MM.1S (cell line): ENCODE data around the gene ACIN1.

Source experiments
- DNase-seq: peaks from one replicate; pipeline ENCODE4 v3.0.0-alpha.2; 2015
- H2AFZ ChIP-seq: fragments of 300-600 bp; sonication (generic); 2 replicates; pipeline ENCODE4 v1.6.0; 2016; ENCODE audit warnings: antibody characterized with exemption, low read length
- H3F3A ChIP-seq: fragments of 300-600 bp; sonication (generic); 2 replicates; pipeline ENCODE4 v1.6.1; 2016; ENCODE audit warnings: mild to moderate bottlenecking, antibody characterized with exemption, low read length, moderate library complexity, mixed read lengths; ENCODE audit not compliant: insufficient read depth
- H3K27ac ChIP-seq: fragments of 300-600 bp; sonication (generic); 2 replicates; pipeline ENCODE4 v1.5.1; 2016; ENCODE audit warnings: mild to moderate bottlenecking, low read length
- H3K27me3 ChIP-seq: fragments of 300-600 bp; sonication (generic); replicated peaks from 2 replicates; pipeline ENCODE4 v1.6.0; 2016; ENCODE audit warnings: low read length; ENCODE audit not compliant: insufficient read depth
- H3K36me3 ChIP-seq: fragments of 300-600 bp; sonication (generic); replicated peaks from 2 replicates; pipeline ENCODE4 v1.6.1; 2016; ENCODE audit warnings: mild to moderate bottlenecking, low read length, mixed read lengths; ENCODE audit not compliant: insufficient read depth
- H3K4me1 ChIP-seq: fragments of 300-600 bp; sonication (generic); 2 replicates; pipeline ENCODE4 v1.6.1; 2016; ENCODE audit warnings: low read length, mixed read lengths
- H3K4me2 ChIP-seq: fragments of 300-600 bp; sonication (generic); 2 replicates; pipeline ENCODE4 v1.6.0; 2016; ENCODE audit warnings: low read depth, low read length
- H3K4me3 ChIP-seq: fragments of 300-600 bp; sonication (generic); 2 replicates; pipeline ENCODE4 v1.5.1; 2016; ENCODE audit warnings: low read length, mixed read lengths
- H3K79me2 ChIP-seq: fragments of 300-600 bp; sonication (generic); 2 replicates; pipeline ENCODE4 v1.6.1; 2016; ENCODE audit warnings: mixed run types, low read length, mixed read lengths
- H3K9ac ChIP-seq: fragments of 300-600 bp; sonication (generic); 2 replicates; pipeline ENCODE4 v1.6.1; 2016; ENCODE audit warnings: low read length, mixed read lengths
- H3K9me2 ChIP-seq: fragments of 300-600 bp; sonication (generic); replicated peaks from 2 replicates; pipeline ENCODE4 v1.6.1; 2016; ENCODE audit warnings: mild to moderate bottlenecking, low read length, mixed read lengths; ENCODE audit not compliant: insufficient read depth
- H3K9me3 ChIP-seq: fragments of 300-600 bp; sonication (generic); replicated peaks from 2 replicates; pipeline ENCODE4 v1.6.1; 2016; ENCODE audit warnings: mild to moderate bottlenecking, low read length, mixed read lengths; ENCODE audit not compliant: insufficient read depth
- H4K20me1 ChIP-seq: fragments of 300-600 bp; sonication (generic); 2 replicates; pipeline ENCODE4 v1.6.1; 2016; ENCODE audit warnings: mild to moderate bottlenecking, low read length, moderate library complexity, mixed read lengths; ENCODE audit not compliant: insufficient read depth
- CTCF ChIP-seq: fragments of 300-600 bp; sonication (generic); IDR thresholded peaks from 2 replicates; pipeline ENCODE4 v1.5.1; 2016; ENCODE audit warnings: antibody characterized with exemption, low read length, mixed read lengths
- EZH2 ChIP-seq: fragments of 300-600 bp; sonication (generic); optimal IDR thresholded peaks from 2 replicates; pipeline ENCODE3; 2017; ENCODE audit warnings: low read depth, mild to moderate bottlenecking, antibody characterized with exemption, low read length, mixed read lengths
- EZH2phosphoT487 ChIP-seq: fragments of 300-600 bp; sonication (generic); IDR thresholded peaks from 2 replicates; pipeline ENCODE4 v1.6.1; 2018; ENCODE audit warnings: antibody characterized with exemption, low read length

The ACIN1 gene

GRCh38 chr14:23124337-23124954 is 29.5 kb upstream of the ACIN1 start:
- Histone ChIP-seq H2AFZ (no peak overlapping the region), H3K4me3 (no peak overlapping the region), H3K4me2 (no peak overlapping the region), H3K4me1 (peaks cover 11% of the 10 kb centered on the region), H3K27ac (no peak overlapping the region), H3F3A (peaks cover 5% of the 10 kb centered on the region; the same call in 1 of the 2 replicates), H3K9me3 (no peaks in the 10 kb centered on the region), H3K9me2 (no peaks in the 10 kb centered on the region), H3K9ac (no peak overlapping the region), H4K20me1 (no peaks in the 10 kb centered on the region), H3K36me3 (no peaks in the 10 kb centered on the region), H3K27me3 (no peaks in the 10 kb centered on the region), H3K79me2 (no peaks in the 10 kb centered on the region)
- TF ChIP-seq CTCF (no peak), EZH2phosphoT487 (no peak), EZH2 (no peak)
- DNase-seq = no peak

- no peaks in the 10 kb centered on the region for H3K9me2 ChIP-seq
- no peak overlapping the region for H3K4me2 ChIP-seq
- H3K9ac ChIP-seq = no peak overlapping the region
- H3K4me3 ChIP-seq = no peak overlapping the region
- peaks cover 5% of the 10 kb centered on the region; the same call in 1 of the 2 replicates for H3F3A ChIP-seq
- H3K9me3 ChIP-seq = no peaks in the 10 kb centered on the region
- no peaks in the 10 kb centered on the region for H3K36me3 ChIP-seq
- H3K79me2 ChIP-seq = no peaks in the 10 kb centered on the region
- H4K20me1 ChIP-seq = no peaks in the 10 kb centered on the region
- TF ChIP-seq EZH2phosphoT487 (no peak), EZH2 (no peak), CTCF (no peak)
- no peaks in the 10 kb centered on the region for H3K27me3 ChIP-seq
- DNase-seq = no peak
- no peak overlapping the region for H3K27ac ChIP-seq
- H3K4me1 ChIP-seq = peaks cover 11% of the 10 kb centered on the region
- H2AFZ ChIP-seq = no peak overlapping the region
Observed at GRCh38 chr14:23123419-23123818, 28.5 kb upstream of the ACIN1 start.

- Histone ChIP-seq H4K20me1 (no peaks in the 10 kb centered on the region), H3K4me3 (no peak overlapping the region), H3K9me3 (no peaks in the 10 kb centered on the region), H3K36me3 (no peaks in the 10 kb centered on the region), H3K27me3 (no peaks in the 10 kb centered on the region), H3K79me2 (no peaks in the 10 kb centered on the region), H3K9ac (no peak overlapping the region), H3F3A (peaks cover 5% of the 10 kb centered on the region; the same call in 1 of the 2 replicates), H3K9me2 (no peaks in the 10 kb centered on the region), H3K27ac (no peak overlapping the region), H3K4me2 (no peak overlapping the region), H2AFZ (no peak overlapping the region), H3K4me1 (peaks cover 11% of the 10 kb centered on the region)
- DNase-seq = no peak
- no peak for TF ChIP-seq CTCF
- TF ChIP-seq EZH2 = no peak
- no peak for TF ChIP-seq EZH2phosphoT487
Observed at GRCh38 chr14:23122086-23122485, 27.1 kb upstream of the ACIN1 start.
